ENCODE data around the gene FLII. TPM values are rescaled to one million over a fixed set of nuclear protein-coding genes. Genes with fewer than 3 reads are reported as not detected.
A peak's percentile ranks its signal among the peaks of the same experiment; 100 is the strongest.

Gene FLII
- total RNA-seq, 1 experiment from 2014 or later, result 313 TPM

GRCh38 chr17:18248300-18248731 lies 10.2 kb downstream of the FLII start:
- peak; percentile 33 for DNase-seq (ENCODE audit: low read depth)
- in situ Hi-C loops (cut with HindIII; ENCODE audit: low pct_unique_long_range_greater_than_20kb, low sequenced_read_pairs), result no loop called here

GRCh38 chr17:18247613-18248001 lies 10.9 kb downstream of the FLII start:
- no peak for DNase-seq (ENCODE audit: low read depth)
- in situ Hi-C loops (cut with HindIII; ENCODE audit: low pct_unique_long_range_greater_than_20kb, low sequenced_read_pairs), result no loop called here

GRCh38 chr17:18246880-18247612 lies 11.5 kb downstream of the FLII start:
- DNase-seq (ENCODE audit: low read depth), result peak; percentile 25

GRCh38 chr17:18246109-18246725 lies 12.3 kb downstream of the FLII start:
- in situ Hi-C loops (cut with HindIII; ENCODE audit: low pct_unique_long_range_greater_than_20kb, low sequenced_read_pairs), result no loop called here
- no peak for DNase-seq (ENCODE audit: low read depth)

More at GRCh38 chr17:18246880-18247612, 11.5 kb downstream of the FLII start:
- in situ Hi-C loops (cut with HindIII; ENCODE audit: low pct_unique_long_range_greater_than_20kb, low sequenced_read_pairs), result no loop called here

- no peak for DNase-seq (ENCODE audit: low read depth)
- in situ Hi-C loops (cut with HindIII; ENCODE audit: low pct_unique_long_range_greater_than_20kb, low sequenced_read_pairs), result no loop called here
Measured at GRCh38 chr17:18245038-18245776, 13.3 kb downstream of the FLII start.

- no peak for DNase-seq (ENCODE audit: low read depth)
- in situ Hi-C loops (cut with HindIII; ENCODE audit: low pct_unique_long_range_greater_than_20kb, low sequenced_read_pairs), result no loop called here
Measured at GRCh38 chr17:18241229-18241871, 17.2 kb downstream of the FLII start.

GRCh38 chr17:18240449-18240848 lies 18.1 kb downstream of the FLII start:
- no peak for DNase-seq (ENCODE audit: low read depth)
- in situ Hi-C loops (cut with HindIII; ENCODE audit: low pct_unique_long_range_greater_than_20kb, low sequenced_read_pairs), result no loop called here

- in situ Hi-C loops (cut with HindIII; ENCODE audit: low pct_unique_long_range_greater_than_20kb, low sequenced_read_pairs), result no loop called here
- DNase-seq (ENCODE audit: low read depth), result no peak
Measured at GRCh38 chr17:18238299-18238698, 20.2 kb downstream of the FLII start.

GRCh38 chr17:18237461-18237860 lies 21.1 kb downstream of the FLII start:
- no peak for DNase-seq (ENCODE audit: low read depth)
- in situ Hi-C loops (cut with HindIII; ENCODE audit: low pct_unique_long_range_greater_than_20kb, low sequenced_read_pairs), result no loop called here

GRCh38 chr17:18236494-18236893 lies 22.0 kb downstream of the FLII start:
- no peak for DNase-seq (ENCODE audit: low read depth)
- in situ Hi-C loops (cut with HindIII; ENCODE audit: low pct_unique_long_range_greater_than_20kb, low sequenced_read_pairs), result no loop called here

GRCh38 chr17:18235743-18236256 lies 22.7 kb downstream of the FLII start:
- no peak for DNase-seq (ENCODE audit: low read depth)
- in situ Hi-C loops (cut with HindIII; ENCODE audit: low pct_unique_long_range_greater_than_20kb, low sequenced_read_pairs), result no loop called here

GRCh38 chr17:18234853-18235380 lies 23.6 kb downstream of the FLII start:
- in situ Hi-C loops (cut with HindIII; ENCODE audit: low pct_unique_long_range_greater_than_20kb, low sequenced_read_pairs), result no loop called here
- no peak for DNase-seq (ENCODE audit: low read depth)

- no peak for DNase-seq (ENCODE audit: low read depth)
- in situ Hi-C loops (cut with HindIII; ENCODE audit: low pct_unique_long_range_greater_than_20kb, low sequenced_read_pairs), result no loop called here
Measured at GRCh38 chr17:18233803-18234518, 24.6 kb downstream of the FLII start.

- in situ Hi-C loops (cut with HindIII; ENCODE audit: low pct_unique_long_range_greater_than_20kb, low sequenced_read_pairs), result no loop called here
- DNase-seq (ENCODE audit: low read depth), result no peak
Measured at GRCh38 chr17:18231164-18231563, 27.4 kb downstream of the FLII start.

GRCh38 chr17:18230288-18231141 lies 28.0 kb downstream of the FLII start:
- no peak for DNase-seq (ENCODE audit: low read depth)
- in situ Hi-C loops (cut with HindIII; ENCODE audit: low pct_unique_long_range_greater_than_20kb, low sequenced_read_pairs), result no loop called here

- no peak for DNase-seq (ENCODE audit: low read depth)
- in situ Hi-C loops (cut with HindIII; ENCODE audit: low pct_unique_long_range_greater_than_20kb, low sequenced_read_pairs), result no loop called here
Measured at GRCh38 chr17:18229771-18230170, 28.8 kb downstream of the FLII start.

GRCh38 chr17:18229254-18229653 lies 29.3 kb downstream of the FLII start:
- in situ Hi-C loops (cut with HindIII; ENCODE audit: low pct_unique_long_range_greater_than_20kb, low sequenced_read_pairs), result no loop called here

More at GRCh38 chr17:18229254-18229653, 29.3 kb downstream of the FLII start:
- no peak for DNase-seq (ENCODE audit: low read depth)

Data from Caki2 (cell line).